GM10266 (cell line): ENCODE measurements around the gene HOXD1.

ENCODE experiments used
- DNase-seq: peaks from one replicate; pipeline ENCODE4 v3.0.0; 2012; ENCODE audit errors: extremely low spot score
- TF ChIP-seq, protein P1 (sequence below): IDR thresholded peaks from 2 replicates; pipeline ENCODE4 v1.5.1; 2012; ENCODE audit warnings: mild to moderate bottlenecking, low read depth; ENCODE audit not compliant: control insufficient read depth, insufficient read depth; ENCODE audit errors: missing control alignments

HOXD1 gene

DNA sequence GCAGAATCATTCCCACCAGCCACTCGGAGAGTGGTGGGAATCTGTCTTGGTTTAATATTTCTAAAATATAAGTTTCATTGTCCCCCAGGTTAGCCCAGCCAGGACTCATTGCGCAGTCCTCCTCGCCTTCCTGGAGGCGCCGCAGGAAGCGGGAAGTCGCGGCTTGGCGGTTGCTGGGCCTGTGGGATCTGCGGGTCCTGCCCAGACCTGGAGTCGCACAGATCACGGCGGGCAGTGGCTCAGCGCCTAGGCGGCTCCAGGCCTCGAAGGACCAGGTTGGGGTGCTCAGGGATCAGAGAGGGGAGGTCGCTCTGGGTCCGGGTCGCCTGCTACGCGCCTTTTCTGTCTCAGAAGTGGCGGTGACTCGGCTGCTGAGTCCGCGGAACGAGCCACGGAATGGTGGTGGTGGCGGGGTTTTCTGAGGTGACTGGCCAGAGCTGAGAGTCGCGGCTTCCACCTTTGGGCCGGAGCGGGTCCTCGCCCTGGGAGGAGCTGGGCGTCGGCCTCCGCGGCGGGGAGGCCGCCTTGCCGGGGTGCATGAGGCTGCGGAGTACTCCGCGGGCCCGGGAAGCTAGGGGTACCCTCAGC, 28.7 kb upstream of the HOXD1 start:
- no peak for DNase-seq
- TF ChIP-seq, protein P1, sequence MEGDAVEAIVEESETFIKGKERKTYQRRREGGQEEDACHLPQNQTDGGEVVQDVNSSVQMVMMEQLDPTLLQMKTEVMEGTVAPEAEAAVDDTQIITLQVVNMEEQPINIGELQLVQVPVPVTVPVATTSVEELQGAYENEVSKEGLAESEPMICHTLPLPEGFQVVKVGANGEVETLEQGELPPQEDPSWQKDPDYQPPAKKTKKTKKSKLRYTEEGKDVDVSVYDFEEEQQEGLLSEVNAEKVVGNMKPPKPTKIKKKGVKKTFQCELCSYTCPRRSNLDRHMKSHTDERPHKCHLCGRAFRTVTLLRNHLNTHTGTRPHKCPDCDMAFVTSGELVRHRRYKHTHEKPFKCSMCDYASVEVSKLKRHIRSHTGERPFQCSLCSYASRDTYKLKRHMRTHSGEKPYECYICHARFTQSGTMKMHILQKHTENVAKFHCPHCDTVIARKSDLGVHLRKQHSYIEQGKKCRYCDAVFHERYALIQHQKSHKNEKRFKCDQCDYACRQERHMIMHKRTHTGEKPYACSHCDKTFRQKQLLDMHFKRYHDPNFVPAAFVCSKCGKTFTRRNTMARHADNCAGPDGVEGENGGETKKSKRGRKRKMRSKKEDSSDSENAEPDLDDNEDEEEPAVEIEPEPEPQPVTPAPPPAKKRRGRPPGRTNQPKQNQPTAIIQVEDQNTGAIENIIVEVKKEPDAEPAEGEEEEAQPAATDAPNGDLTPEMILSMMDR = no peak

DNA sequence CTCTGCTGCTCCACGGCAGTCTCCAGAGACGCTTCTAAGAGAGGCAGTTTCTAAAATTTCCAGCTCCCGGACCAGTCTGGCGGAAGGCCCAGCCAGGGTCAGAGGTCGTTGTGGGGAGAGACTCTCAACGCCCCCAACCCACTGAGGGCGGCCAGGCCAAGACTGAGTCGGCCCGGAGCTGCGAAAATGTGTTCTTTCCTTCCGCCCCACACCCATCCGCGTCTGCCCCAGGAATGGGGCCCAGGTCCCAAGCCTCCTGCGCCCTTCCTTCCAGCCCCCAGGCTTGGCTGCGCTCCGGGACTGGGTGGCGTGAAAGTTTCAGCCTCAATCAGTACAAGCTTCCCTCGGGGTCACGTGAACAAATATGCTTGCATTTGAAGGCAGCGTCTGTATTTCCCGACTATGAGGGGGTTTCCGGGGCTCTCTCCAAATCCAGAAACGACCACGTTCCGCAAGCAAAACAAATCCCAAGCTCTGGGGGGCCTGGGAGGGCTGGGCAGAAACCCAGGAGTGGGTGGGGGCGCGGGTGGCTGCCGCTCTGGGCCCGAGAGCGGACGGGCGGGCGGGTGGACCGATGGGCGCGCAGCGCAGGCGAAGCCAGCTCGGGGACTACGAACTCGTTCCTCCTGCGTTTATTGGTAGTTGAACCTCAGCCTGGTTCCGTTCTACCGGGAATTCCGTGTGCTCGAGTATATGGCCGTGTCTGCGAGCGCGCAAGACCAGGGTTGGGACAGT, 28.1 kb upstream of the HOXD1 start:
- TF ChIP-seq, protein P1 = no peak
- no peak for DNase-seq

DNA sequence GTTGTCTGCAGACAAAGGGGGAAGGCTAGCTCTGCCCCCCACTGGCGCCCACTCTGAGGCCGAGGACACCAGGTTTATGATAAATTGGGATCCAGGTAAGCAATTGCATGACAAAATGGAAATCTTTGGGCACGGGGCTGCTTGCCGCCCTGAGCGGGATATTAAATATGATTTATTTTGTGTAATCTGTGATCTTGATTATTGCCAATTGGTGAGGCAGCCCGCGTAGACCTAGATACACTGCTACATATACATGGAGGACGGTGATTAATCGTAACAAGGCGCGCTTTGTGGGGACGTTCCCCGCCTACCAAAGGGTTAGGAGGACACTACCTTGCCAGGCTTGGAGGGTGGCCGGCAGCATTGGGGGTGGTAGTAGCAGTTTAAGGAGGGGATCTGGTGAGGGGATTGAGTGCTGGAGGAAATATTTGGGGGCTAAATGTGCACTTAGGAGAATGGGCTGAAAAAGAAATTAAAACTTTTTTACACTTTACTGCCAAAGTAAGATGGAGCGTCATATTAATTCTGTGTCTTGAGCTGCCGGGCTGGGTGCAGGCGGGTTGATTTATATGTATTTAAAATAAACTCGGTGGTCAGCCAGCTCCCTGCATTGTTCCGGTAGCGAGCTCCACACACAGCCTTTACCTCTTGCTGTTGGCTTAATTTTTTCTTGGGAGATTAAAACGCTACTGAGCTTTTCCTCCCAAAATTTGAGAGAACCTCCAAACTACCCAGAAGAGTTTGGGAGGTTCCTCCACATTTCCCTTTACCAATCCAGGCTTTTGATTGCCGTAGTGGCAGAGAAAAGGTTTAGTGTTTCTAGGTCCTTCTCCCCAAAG, 27.3 kb upstream of the HOXD1 start:
- TF ChIP-seq, protein P1 = no peak
- DNase-seq = no peak

DNA sequence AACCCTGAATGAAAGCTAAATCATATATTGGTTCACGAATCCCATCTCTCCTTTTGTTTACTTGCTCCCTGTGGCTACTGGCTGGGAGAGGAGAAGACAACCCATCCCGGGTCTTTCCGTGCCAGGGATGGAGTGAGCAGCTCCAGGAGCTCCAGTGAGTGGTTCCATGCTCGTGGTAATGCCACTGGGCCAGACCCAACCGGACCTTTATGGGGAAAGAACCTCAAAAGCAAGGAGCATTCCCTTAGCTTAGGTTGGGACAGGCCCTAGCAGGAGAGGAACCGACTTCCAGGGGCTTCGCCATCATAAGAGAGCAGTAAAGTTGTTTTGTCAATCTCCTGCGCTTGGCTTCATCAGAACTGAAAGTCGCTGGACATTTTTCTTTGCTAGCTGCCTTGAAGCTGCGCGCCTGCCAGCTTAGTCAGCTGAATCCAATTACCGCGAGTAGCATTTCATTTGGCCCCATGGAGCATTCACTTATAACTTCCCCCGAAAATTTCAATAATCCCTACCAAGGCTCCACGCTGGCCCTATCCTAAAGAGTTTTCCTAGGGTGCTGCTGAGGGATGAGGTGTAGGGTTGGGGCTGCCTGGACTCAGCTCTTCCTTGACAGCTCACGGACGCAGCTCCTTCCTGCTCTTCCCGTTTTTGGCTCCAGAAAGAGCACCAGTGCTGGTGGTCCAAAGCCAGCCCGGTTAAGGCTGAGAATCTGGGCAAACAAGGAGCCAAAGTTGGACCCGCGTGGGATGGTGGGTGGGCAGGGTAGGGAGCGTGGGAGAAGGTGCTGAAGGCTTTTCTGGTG, 26.4 kb upstream of the HOXD1 start:
- no peak for DNase-seq
- TF ChIP-seq, protein P1 = no peak

DNA sequence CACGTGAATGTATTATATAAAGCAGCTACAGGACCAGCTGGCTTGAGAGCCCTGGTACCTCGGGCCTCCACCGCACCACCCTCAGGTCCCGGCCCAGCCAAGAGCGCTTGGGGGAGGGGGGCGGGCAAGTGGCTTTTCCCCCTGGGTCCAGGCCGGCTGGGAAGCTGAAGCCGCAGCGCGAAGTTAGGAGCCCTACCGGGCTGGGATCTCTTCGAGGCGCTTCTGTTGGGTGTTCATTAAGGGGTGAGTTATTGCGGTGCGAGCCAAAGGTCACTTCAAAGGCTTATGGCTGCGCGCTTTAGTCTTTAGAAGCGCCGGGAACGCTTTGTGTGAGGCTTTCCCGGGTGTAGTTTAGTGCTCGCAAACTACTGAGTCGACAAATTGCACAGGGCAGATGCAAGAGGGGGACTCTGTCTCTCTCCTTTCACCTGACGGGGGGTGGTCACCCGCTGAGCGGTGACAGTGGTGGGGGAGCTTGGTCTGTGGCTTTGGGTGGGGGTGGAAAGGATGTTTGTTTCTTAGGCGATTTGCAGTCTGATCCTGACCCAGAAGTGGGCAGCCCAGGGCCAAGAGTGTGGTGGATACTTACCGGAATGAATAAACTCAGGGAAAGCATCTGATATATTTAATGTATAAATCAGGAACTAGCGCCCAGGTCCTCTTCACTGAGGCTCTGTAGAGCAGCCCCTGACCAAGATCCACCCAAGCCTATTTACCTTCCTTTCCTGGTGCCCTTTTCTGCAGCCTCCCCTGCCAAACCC, 25.4 kb upstream of the HOXD1 start:
- TF ChIP-seq, protein P1 = no peak
- DNase-seq = no peak

DNA sequence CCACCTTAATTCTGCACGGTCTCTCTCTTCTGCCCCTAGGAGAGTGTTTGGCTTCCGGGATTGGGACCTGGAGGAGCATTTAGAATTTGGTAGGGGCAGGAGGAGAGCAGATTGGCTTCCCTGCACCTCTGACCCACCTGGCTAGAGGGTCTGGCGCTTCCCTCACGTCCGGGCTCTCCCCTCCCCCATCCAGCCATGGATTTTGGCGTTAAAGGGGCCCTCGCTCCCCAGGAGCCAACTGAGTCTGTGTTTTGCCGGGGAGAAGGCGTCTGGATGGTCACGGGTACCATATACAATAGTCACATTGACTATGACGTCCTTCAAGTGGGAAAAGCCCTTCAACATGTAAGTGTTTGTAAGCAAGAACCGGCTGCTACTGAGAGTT, 24.8 kb upstream of the HOXD1 start:
- TF ChIP-seq, protein P1 = no peak
- no peak for DNase-seq
